NCI-H748 (cell line): ENCODE measurements around the gene ZNF439.
A peak's percentile ranks its signal among the peaks of the same experiment; 100 is the strongest.
"Not testable (repeated sequence)": the region's sequence is repeated elsewhere in the genome, so short reads cannot be mapped to it uniquely, and the experiment has no call there.

Source experiments
- DNase-seq: peaks from one replicate; lab custom pipeline; 2025; ENCODE audit not compliant: unreplicated experiment; lab: John Stamatoyannopoulos, UW

The ZNF439 gene

GRCh38 chr19:11848594-11849469, at the start of gene ZNF439:
TSS of gene ZNF439 (plus strand) at chr19:11848726. CDS start at chr19:11848868, 142 bp downstream.
- DNase-seq, result peak; percentile 88

GRCh38 chr19:11806354-11807098, 42.0 kb upstream of the ZNF439 start:
- no peak for DNase-seq

GRCh38 chr19:11807099-11807380, 41.5 kb upstream of the ZNF439 start:
- no peak for DNase-seq

- DNase-seq, result peak; percentile 57
Observed at GRCh38 chr19:11813703-11814028, 34.9 kb upstream of the ZNF439 start.

GRCh38 chr19:11814029-11814699, 34.4 kb upstream of the ZNF439 start, which contains the start of gene ZNF440:
TSS of gene ZNF440 (plus strand) at chr19:11814273. CDS start at chr19:11814448, 175 bp downstream.
- DNase-seq, result peak; percentile 89

DNA sequence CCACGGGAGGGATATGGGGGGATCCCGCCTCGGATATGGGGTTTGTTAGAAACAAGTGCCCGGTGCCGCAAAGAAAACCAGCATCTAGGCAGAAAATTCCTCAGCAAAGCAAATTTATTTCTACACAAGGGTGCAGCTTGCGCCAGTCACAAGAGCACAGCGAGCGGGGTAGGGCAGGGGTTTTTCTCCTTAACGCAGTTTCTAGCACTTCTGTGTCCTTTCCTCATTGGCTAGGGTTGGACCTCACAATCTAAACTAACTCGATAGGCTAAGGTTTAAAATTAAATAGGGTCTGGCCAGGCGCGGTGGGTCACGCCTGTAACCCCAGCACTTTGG, 33.9 kb upstream of the ZNF439 start:
- DNase-seq, result peak; percentile 10

DNA sequence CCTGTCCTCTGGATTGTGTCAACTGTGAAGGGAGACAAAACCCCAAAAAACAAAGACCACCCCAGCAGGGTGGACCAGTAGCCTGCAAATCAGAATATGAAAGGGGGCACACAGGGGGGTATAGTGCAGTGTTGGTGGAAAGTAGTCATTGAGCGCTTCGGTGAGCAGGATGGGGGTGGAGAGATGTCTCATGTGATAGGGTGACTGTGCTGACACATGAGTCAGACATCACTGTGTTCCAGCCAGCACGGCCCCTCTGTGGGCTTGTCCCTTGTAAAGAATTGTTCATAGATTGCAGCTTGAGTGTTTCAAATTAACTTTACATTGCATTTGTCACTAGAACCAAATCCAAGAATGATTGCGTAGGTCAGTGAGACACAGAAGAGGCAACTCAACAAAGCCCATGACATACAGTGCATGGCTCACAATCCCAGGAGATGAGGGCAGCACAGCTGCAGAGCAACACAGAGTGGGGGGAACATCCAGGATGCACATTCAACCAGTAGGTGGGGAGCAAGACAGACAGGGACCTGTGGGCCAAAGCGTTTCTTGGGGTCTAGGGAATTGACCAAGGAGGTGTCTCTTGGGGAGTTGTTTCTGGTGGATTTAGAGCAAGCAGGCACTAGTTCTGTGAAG, 26.9 kb upstream of the ZNF439 start:
- no peak for DNase-seq

- DNase-seq, result not testable (repeated sequence)
Observed at GRCh38 chr19:11828957-11829876, 19.3 kb upstream of the ZNF439 start.

- DNase-seq, result no peak
Observed at GRCh38 chr19:11832253-11832912, 16.1 kb upstream of the ZNF439 start.

GRCh38 chr19:11833541-11833940, 15.0 kb upstream of the ZNF439 start:
- no peak for DNase-seq

- DNase-seq, result peak; percentile 34
Observed at GRCh38 chr19:11835626-11836066, 12.9 kb upstream of the ZNF439 start.

- no peak for DNase-seq
Observed at GRCh38 chr19:11843722-11844121, 4.8 kb upstream of the ZNF439 start.

DNA sequence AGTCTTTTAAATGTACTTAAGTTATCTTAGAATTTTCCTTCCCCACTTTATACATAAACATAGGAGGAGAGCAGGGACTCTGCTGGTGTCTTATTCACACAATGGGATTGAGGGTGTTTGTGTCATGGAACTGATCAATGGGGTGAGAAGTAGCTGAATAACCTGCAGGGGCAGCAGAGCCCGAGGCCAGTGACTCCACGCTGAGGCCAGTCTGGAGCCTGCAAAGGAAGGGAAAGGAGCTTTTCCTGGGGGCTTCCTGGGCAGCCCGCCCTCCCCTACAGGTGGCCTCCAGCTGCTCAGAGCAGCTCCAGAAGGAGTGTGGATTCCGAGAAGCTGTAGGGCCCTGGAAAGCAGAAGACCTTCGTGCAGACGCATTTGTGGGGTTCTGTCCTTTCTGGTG, 911 bp upstream of the ZNF439 start:
- not testable (repeated sequence) for DNase-seq

DNA sequence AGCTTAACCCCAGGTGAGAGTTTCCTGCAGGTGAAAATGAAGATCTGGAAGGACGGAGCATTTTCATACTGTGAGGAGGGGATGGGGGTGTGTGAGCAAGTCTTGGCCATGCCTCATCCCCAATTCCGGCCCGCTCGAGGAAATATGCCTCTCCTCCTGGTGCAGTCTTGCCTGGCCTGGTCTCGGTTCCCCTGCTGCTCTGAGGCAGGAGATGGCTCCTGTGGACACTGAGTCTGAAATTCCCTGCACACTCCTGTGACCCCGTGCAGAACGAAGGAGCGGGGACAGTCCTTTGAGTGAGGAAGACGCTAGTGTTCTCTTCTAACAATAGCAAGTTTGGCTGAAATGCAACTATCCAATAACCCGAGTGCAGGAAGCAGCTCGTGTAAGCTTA, 329 bp upstream of the ZNF439 start:
- DNase-seq, result no peak

DNA sequence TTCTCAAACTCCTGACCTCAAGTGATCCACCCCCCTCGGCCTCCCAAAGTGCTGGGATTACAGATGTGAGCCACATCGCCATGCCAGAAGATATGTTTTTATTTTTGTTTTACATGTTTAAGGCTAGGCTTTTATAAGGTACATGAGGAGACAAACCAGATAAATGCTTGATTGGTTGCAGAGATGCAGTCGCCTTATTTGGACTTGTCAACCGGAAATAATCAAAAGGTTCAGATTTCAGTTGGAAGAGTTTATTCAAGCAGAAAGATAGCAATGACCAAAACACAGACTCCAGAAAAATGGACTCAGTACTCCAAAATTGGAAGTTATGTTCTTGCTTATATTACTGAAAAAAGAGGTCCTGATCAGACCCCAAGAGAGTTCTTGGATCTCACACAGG, 1.8 kb downstream of the ZNF439 start:
- not testable (repeated sequence) for DNase-seq

GRCh38 chr19:11853358-11853757, 4.8 kb downstream of the ZNF439 start:
- DNase-seq, result no peak

GRCh38 chr19:11856596-11857250, 8.2 kb downstream of the ZNF439 start:
- no peak for DNase-seq

GRCh38 chr19:11860721-11861120, 12.2 kb downstream of the ZNF439 start:
- DNase-seq, result no peak

GRCh38 chr19:11861301-11861700, 12.8 kb downstream of the ZNF439 start:
- DNase-seq, result no peak
